Daoy (cell line): ENCODE data around the gene RPS10. TPM values are rescaled to one million over a fixed set of nuclear protein-coding genes. Genes with fewer than 3 reads are reported as not detected.

Experiments used
- DNase-seq: peaks from one replicate; pipeline ENCODE4 v3.0.0-alpha.2; 2015; ENCODE audit warnings: low read depth
- total RNA-seq: library from RNA; depleted of rRNA; stranded (reverse); fragments of >200 nt; shearing (Covaris generic); gene quantifications from 2 replicates; pipeline ENCODE4 v1.2.3, GENCODE V29; 2014; rRNA removed

Gene RPS10
- 5,860 and 6,506 TPM in 2 replicates for total RNA-seq

GRCh38 chr6:34425498-34426410 lies at the start of gene RPS10:
Gene RPS10, minus strand, starts transcription at chr6:34426069. Its CDS starts 848 bp downstream, at chr6:34425221.
- peak; percentile 97 for DNase-seq

- no peak for DNase-seq
Measured at GRCh38 chr6:34475238-34475682, 49.4 kb upstream of the RPS10 start.

GRCh38 chr6:34474754-34475153 lies 48.9 kb upstream of the RPS10 start:
- DNase-seq: no peak

GRCh38 chr6:34473967-34474366 lies 48.1 kb upstream of the RPS10 start:
- DNase-seq: no peak

GRCh38 chr6:34472425-34472824 lies 46.6 kb upstream of the RPS10 start:
- no peak for DNase-seq

GRCh38 chr6:34469499-34469898 lies 43.6 kb upstream of the RPS10 start:
- no peak for DNase-seq

GRCh38 chr6:34468378-34468892 lies 42.6 kb upstream of the RPS10 start:
- DNase-seq: no peak

GRCh38 chr6:34466242-34467185 lies 40.6 kb upstream of the RPS10 start:
- DNase-seq: no peak

GRCh38 chr6:34465531-34466241 lies 39.8 kb upstream of the RPS10 start, which contains the start of gene PACSIN1:
Gene PACSIN1, plus strand, starts transcription at chr6:34466076. Its CDS starts 60,230 bp downstream, at chr6:34526306.
- DNase-seq: peak; percentile 34

- no peak for DNase-seq
Measured at GRCh38 chr6:34463849-34464248, 38.0 kb upstream of the RPS10 start.

GRCh38 chr6:34463299-34463698 lies 37.4 kb upstream of the RPS10 start:
- no peak for DNase-seq

GRCh38 chr6:34462551-34462971 lies 36.7 kb upstream of the RPS10 start:
- DNase-seq: peak; percentile 65

- DNase-seq: no peak
Measured at GRCh38 chr6:34462010-34462409, 36.1 kb upstream of the RPS10 start.

- DNase-seq: no peak
Measured at GRCh38 chr6:34460796-34461507, 35.1 kb upstream of the RPS10 start.

- peak; percentile 65 for DNase-seq
Measured at GRCh38 chr6:34459899-34460593, 34.2 kb upstream of the RPS10 start.

- DNase-seq: no peak
Measured at GRCh38 chr6:34457742-34458735, 32.2 kb upstream of the RPS10 start.

GRCh38 chr6:34457382-34457741 lies 31.5 kb upstream of the RPS10 start:
- DNase-seq: no peak

GRCh38 chr6:34455831-34456230 lies 30.0 kb upstream of the RPS10 start:
- no peak for DNase-seq

GRCh38 chr6:34451192-34451591 lies 25.3 kb upstream of the RPS10 start:
- DNase-seq: no peak
